Adrenal gland (tissue), 5 donors: ENCODE data around the gene LARP4B.

Source experiments
- CTCF ChIP-seq, 6 experiments: fragments of 450-650 bp in 4 of 6; fragments of 200-600 bp in 2 of 6; sonication (generic) in 1 of 6; IDR thresholded peaks; 1 replicate in 5 of 6; 2 replicates in 1 of 6; pipeline versions ENCODE4 v1.5.1 to v1.8.0; 2016 to 2021; ENCODE audit warnings: antibody characterized with exemption in 6 of 6, mild to moderate bottlenecking in 2 of 6, moderate library complexity in 1 of 6
- POLR2A ChIP-seq, 2 donors: fragments of 450-650 bp; IDR thresholded peaks; one replicate each; pipeline ENCODE4 v1.6.1; 2017; ENCODE audit warnings: antibody characterized with exemption in 2 of 2, mild to moderate bottlenecking in 2 of 2, moderate library complexity in 1 of 2
- donor health status: DM: no; HTN: no; CAD: no.

GRCh38 chr10:777913-778479, 153.5 kb downstream of the LARP4B start:
- TF ChIP-seq CTCF (IDR thresholded peaks at IDR 0.05) (no peak), POLR2A (IDR thresholded peaks at IDR 0.05) (no peak)
